GM19372 (cell line): Measurements from ENCODE around the gene IFNL3.
"Not testable (repeated sequence)": the region's sequence is repeated elsewhere in the genome, so short reads cannot be mapped to it uniquely, and the experiment has no call there.

Source experiments
- ATAC-seq: cut with Tn5 transposase; IDR thresholded peaks from one replicate; pipeline ENCODE4 v1.9.1; 2021; ENCODE audit warnings: mild to moderate bottlenecking, low read depth, moderate library complexity; ENCODE audit not compliant: unreplicated experiment

IFNL3 gene

GRCh38 chr19:39218230-39219007 lies 26.4 kb downstream of the IFNL3 start:
- no peak for ATAC-seq

- no peak for ATAC-seq
These were observed 27.7 kb downstream of the IFNL3 start for GRCh38 chr19:39217094-39217493.

- ATAC-seq: not testable (repeated sequence)
These were observed 29.5 kb downstream of the IFNL3 start for GRCh38 chr19:39215323-39215722.

- ATAC-seq: no peak
These were observed 32.4 kb downstream of the IFNL3 start for GRCh38 chr19:39212375-39212742.

GRCh38 chr19:39211731-39212374 lies 33.0 kb downstream of the IFNL3 start:
- no peak for ATAC-seq

- no peak for ATAC-seq
These were observed 35.6 kb downstream of the IFNL3 start for GRCh38 chr19:39209196-39209595.

GRCh38 chr19:39208175-39208795 lies 36.5 kb downstream of the IFNL3 start:
- no peak for ATAC-seq

GRCh38 chr19:39207293-39207836 lies 37.4 kb downstream of the IFNL3 start:
- ATAC-seq: no peak

- ATAC-seq: no peak
These were observed 38.7 kb downstream of the IFNL3 start for GRCh38 chr19:39206122-39206521.

- no peak for ATAC-seq
These were observed 39.4 kb downstream of the IFNL3 start for GRCh38 chr19:39205449-39205764.

- no peak for ATAC-seq
These were observed 41.1 kb downstream of the IFNL3 start, which contains the start of gene SYCN for GRCh38 chr19:39203372-39204341. Gene SYCN, minus strand, starts transcription at chr19:39204263. Its CDS starts 9 bp downstream, at chr19:39204254.

GRCh38 chr19:39202998-39203355 lies 41.8 kb downstream of the IFNL3 start:
- ATAC-seq: no peak

GRCh38 chr19:39200803-39201115 lies 44.0 kb downstream of the IFNL3 start:
- ATAC-seq: no peak

- ATAC-seq: no peak
These were observed 44.6 kb downstream of the IFNL3 start for GRCh38 chr19:39200066-39200802.

GRCh38 chr19:39199025-39199424 lies 45.8 kb downstream of the IFNL3 start:
- no peak for ATAC-seq

- no peak for ATAC-seq
These were observed 47.0 kb downstream of the IFNL3 start for GRCh38 chr19:39197808-39198207.

- no peak for ATAC-seq
These were observed 47.8 kb downstream of the IFNL3 start, which contains the start of gene NCCRP1 for GRCh38 chr19:39196860-39197562. Gene NCCRP1, plus strand, starts transcription at chr19:39196964. Its CDS starts 19 bp downstream, at chr19:39196983.

GRCh38 chr19:39196320-39196719 lies 48.5 kb downstream of the IFNL3 start:
- no peak for ATAC-seq

GRCh38 chr19:39195755-39196154 lies 49.1 kb downstream of the IFNL3 start:
- ATAC-seq: no peak
